ENCODE measurements around the gene MYLK3. TPM values are rescaled to one million over a fixed set of nuclear protein-coding genes. Genes with fewer than 3 reads are reported as not detected.

The MYLK3 gene
- polyA plus RNA-seq, 1 experiment: 0.10 TPM

GRCh38 chr16:46783800-46784199, 35.7 kb upstream of the MYLK3 start:
- Histone ChIP-seq H3K36me3 (ENCODE audit: control insufficient read depth, insufficient read depth, low read length) (no peaks in the 10 kb centered on the region), H3K4me3 (ENCODE audit: low read depth, low read length) (no peak overlapping the region), H3K27me3 (ENCODE audit: control insufficient read depth, insufficient read depth, low read length) (peaks cover 3% of the 10 kb centered on the region; the same call in 1 of the 2 replicates)
- DNase-seq (ENCODE audit: low read depth): no peak
- no peak for TF ChIP-seq CTCF (IDR thresholded peaks at IDR 0.05; ENCODE audit: insufficient read depth, low read depth, low read length)
- ChIA-PET POLR2A (interaction anchor here (0.5 kb wide), 1 partner anchor 106 kb away, joined by 7 read pairs; no protein-coding TSS in a partner anchor), CTCF (no interaction called here)

GRCh38 chr16:46782320-46782719, 34.2 kb upstream of the MYLK3 start:
- Histone ChIP-seq H3K36me3 (ENCODE audit: control insufficient read depth, insufficient read depth, low read length) (no peaks in the 10 kb centered on the region), H3K4me3 (ENCODE audit: low read depth, low read length) (no peak overlapping the region), H3K27me3 (ENCODE audit: control insufficient read depth, insufficient read depth, low read length) (peaks cover 3% of the 10 kb centered on the region; the same call in 1 of the 2 replicates)
- CTCF ChIA-PET: no interaction called here
- DNase-seq (ENCODE audit: low read depth): no peak
- POLR2A ChIA-PET: interaction anchor here (0.6 kb wide), 1 partner anchor 20 kb away, joined by 17 read pairs; no protein-coding TSS in a partner anchor
- no peak for TF ChIP-seq CTCF (IDR thresholded peaks at IDR 0.05; ENCODE audit: insufficient read depth, low read depth, low read length)

GRCh38 chr16:46777804-46778203, 29.7 kb upstream of the MYLK3 start:
- ChIA-PET CTCF (no interaction called here), POLR2A (no interaction called here)
- TF ChIP-seq CTCF (IDR thresholded peaks at IDR 0.05; ENCODE audit: insufficient read depth, low read depth, low read length): no peak
- Histone ChIP-seq H3K27me3 (ENCODE audit: control insufficient read depth, insufficient read depth, low read length) (no peaks in the 10 kb centered on the region; the same call in 1 of the 2 replicates), H3K36me3 (ENCODE audit: control insufficient read depth, insufficient read depth, low read length) (no peaks in the 10 kb centered on the region), H3K4me3 (ENCODE audit: low read depth, low read length) (no peak overlapping the region)
- DNase-seq (ENCODE audit: low read depth): no peak

GRCh38 chr16:46775214-46775613, 27.1 kb upstream of the MYLK3 start:
- H3K4me3 ChIP-seq (ENCODE audit: low read depth, low read length): no peak overlapping the region
- ChIA-PET CTCF (no interaction called here), POLR2A (interaction anchor here (0.6 kb wide), 1 partner anchor 116 kb away, joined by 4 read pairs; no protein-coding TSS in a partner anchor)
- DNase-seq (ENCODE audit: low read depth): no peak
- H3K27me3 ChIP-seq (ENCODE audit: control insufficient read depth, insufficient read depth, low read length): no peaks in the 10 kb centered on the region; the same call in 1 of the 2 replicates
- H3K36me3 ChIP-seq (ENCODE audit: control insufficient read depth, insufficient read depth, low read length): no peaks in the 10 kb centered on the region
- TF ChIP-seq CTCF (IDR thresholded peaks at IDR 0.05; ENCODE audit: insufficient read depth, low read depth, low read length): no peak

GRCh38 chr16:46774743-46775177, 26.6 kb upstream of the MYLK3 start:
- Histone ChIP-seq H3K27me3 (ENCODE audit: control insufficient read depth, insufficient read depth, low read length) (no peaks in the 10 kb centered on the region), H3K36me3 (ENCODE audit: control insufficient read depth, insufficient read depth, low read length) (no peaks in the 10 kb centered on the region), H3K4me3 (ENCODE audit: low read depth, low read length) (no peak overlapping the region)
- DNase-seq (ENCODE audit: low read depth): no peak
- POLR2A ChIA-PET: interaction anchor here (0.6 kb wide), 1 partner anchor 117 kb away, joined by 4 read pairs; no protein-coding TSS in a partner anchor
- TF ChIP-seq CTCF (IDR thresholded peaks at IDR 0.05; ENCODE audit: insufficient read depth, low read depth, low read length): no peak
- CTCF ChIA-PET: no interaction called here

All from BJ (cell line).